DND-41 (cell line): ENCODE results near the gene STT3A.

ENCODE experiments used
- ATAC-seq: fragments of 200-7000 bp; cut with Tn5 transposase; 3 replicates; pipeline ENCODE4 v1.9.1; 2021; ENCODE audit warnings: low read depth; ENCODE audit not compliant: insufficient read depth
- DNase-seq: peaks from one replicate; pipeline ENCODE4 v3.0.0-alpha.2; 2020
- H2AFZ ChIP-seq: 2 replicates; pipeline ENCODE4 v1.6.0; 2012; ENCODE audit warnings: low read depth, low read length
- H3K27ac ChIP-seq: 2 replicates; pipeline ENCODE4 v1.5.1; 2012; ENCODE audit warnings: low read length, inconsistent platforms
- H3K27me3 ChIP-seq: fragments of 200-600 bp; sonication (generic); 2 replicates; pipeline ENCODE4 v1.6.0; 2012; ENCODE audit warnings: low read length, mild to moderate bottlenecking, inconsistent platforms; ENCODE audit not compliant: insufficient read depth, poor library complexity
- H3K36me3 ChIP-seq: 2 replicates; pipeline ENCODE4 v1.5.1; 2012; ENCODE audit warnings: low read length, inconsistent platforms; ENCODE audit not compliant: insufficient read depth
- H3K4me1 ChIP-seq: 2 replicates; pipeline ENCODE4 v1.5.1; 2012; ENCODE audit warnings: mild to moderate bottlenecking, low read length; ENCODE audit not compliant: insufficient read depth
- H3K4me2 ChIP-seq: 2 replicates; pipeline ENCODE4 v1.6.0; 2012; ENCODE audit warnings: mild to moderate bottlenecking, moderate library complexity, low read length, inconsistent platforms; ENCODE audit not compliant: insufficient read depth
- H3K4me3 ChIP-seq, 2 experiments: fragments of 200-600 bp in 1 of 2; shearing (Covaris generic) in 1 of 2; 2 replicates each; pipeline ENCODE4 v1.5.1; 2012 to 2016; ENCODE audit warnings: inconsistent platforms in 2 of 2, low read length in 2 of 2, mild to moderate bottlenecking in 2 of 2, low read depth in 1 of 2, moderate library complexity in 1 of 2
- H3K79me2 ChIP-seq: 2 replicates; pipeline ENCODE4 v1.6.0; 2012; ENCODE audit warnings: low read length, inconsistent platforms; ENCODE audit not compliant: insufficient read depth
- H3K9ac ChIP-seq: 2 replicates; pipeline ENCODE4 v1.6.0; 2012; ENCODE audit warnings: low read depth, mild to moderate bottlenecking, inconsistent platforms, low read length, moderate library complexity
- H3K9me3 ChIP-seq: 2 replicates; pipeline ENCODE4 v1.5.1; 2012; ENCODE audit warnings: low read length, moderate library complexity, mild to moderate bottlenecking, inconsistent platforms; ENCODE audit not compliant: insufficient read depth, severe bottlenecking
- H4K20me1 ChIP-seq: 2 replicates; pipeline ENCODE4 v1.6.0; 2012; ENCODE audit warnings: low read length; ENCODE audit not compliant: insufficient read depth
- CTCF ChIP-seq: IDR thresholded peaks from 2 replicates; pipeline ENCODE4 v1.5.1; 2012; ENCODE audit warnings: borderline replicate concordance, low read length, moderate library complexity, mild to moderate bottlenecking; ENCODE audit not compliant: poor library complexity, severe bottlenecking; ENCODE audit errors: extremely low read depth
- EZH2 ChIP-seq: IDR thresholded peaks from 3 replicates; pipeline ENCODE4 v1.6.1; 2012; ENCODE audit warnings: borderline replicate concordance, low read depth, mild to moderate bottlenecking, moderate library complexity, low read length, inconsistent platforms; ENCODE audit not compliant: severe bottlenecking

The STT3A gene

GRCh38 chr11:125588505-125588904 lies 4.1 kb upstream of the STT3A start:
- H3K27me3 ChIP-seq = no peaks in the 10 kb centered on the region
- no peaks in the 10 kb centered on the region for H3K9me3 ChIP-seq
- no peak for TF ChIP-seq EZH2
- no peak for TF ChIP-seq CTCF
- peaks cover 9% of the 10 kb centered on the region for H3K36me3 ChIP-seq
- peaks cover 12% of the 10 kb centered on the region for H3K4me1 ChIP-seq
- no peak overlapping the region for H3K4me3 ChIP-seq
- no peak overlapping the region for H3K27ac ChIP-seq
- no peak overlapping the region for H3K9ac ChIP-seq
- peaks cover 19% of the 10 kb centered on the region for H3K79me2 ChIP-seq
- H4K20me1 ChIP-seq = peaks cover 7% of the 10 kb centered on the region
- H3K4me2 ChIP-seq = no peak overlapping the region
- DNase-seq (no peak), ATAC-seq (no peak)
- H2AFZ ChIP-seq = no peak overlapping the region

GRCh38 chr11:125591649-125592304 lies 875 bp upstream of the STT3A start:
- peaks cover 51% of the 10 kb centered on the region for H3K79me2 ChIP-seq
- peaks cover 35% of the 10 kb centered on the region for H3K4me1 ChIP-seq
- TF ChIP-seq CTCF (no peak), EZH2 (no peak)
- peak overlapping the region; percentile 88 for H3K27ac ChIP-seq
- peak overlapping the region; percentile 82 for H3K9ac ChIP-seq
- no peaks in the 10 kb centered on the region for H3K27me3 ChIP-seq
- H3K4me2 ChIP-seq = peak overlapping the region; percentile 84
- H3K9me3 ChIP-seq = no peaks in the 10 kb centered on the region
- DNase-seq (peak; percentile 46), ATAC-seq (peak; percentile 15)
- H3K4me3 ChIP-seq = peak overlapping the region; percentile 61 to 81; a peak in 3 of 4 replicates
- peaks cover 24% of the 10 kb centered on the region for H4K20me1 ChIP-seq
- peaks cover 14% of the 10 kb centered on the region for H3K36me3 ChIP-seq
- peak overlapping the region; percentile 94 for H2AFZ ChIP-seq

- Histone ChIP-seq H3K27me3 (no peaks in the 10 kb centered on the region), H3K4me2 (peak overlapping the region; percentile 91), H2AFZ (peak overlapping the region; percentile 82), H3K4me3 (peak overlapping the region; percentile 62 to 81), H3K9ac (peak overlapping the region; percentile 74), H3K79me2 (peaks cover 64% of the 10 kb centered on the region), H3K4me1 (peaks cover 35% of the 10 kb centered on the region), H3K36me3 (peaks cover 29% of the 10 kb centered on the region), H4K20me1 (peaks cover 26% of the 10 kb centered on the region), H3K27ac (peak overlapping the region; percentile 88), H3K9me3 (no peaks in the 10 kb centered on the region)
- DNase-seq (no peak), ATAC-seq (no peak)
- TF ChIP-seq CTCF = no peak
- TF ChIP-seq EZH2 = no peak
Measured at GRCh38 chr11:125593114-125593820, 615 bp downstream of the STT3A start.
